HepG2 (cell line): Measurements from ENCODE around the gene RPL39. TPM values are rescaled to one million over a fixed set of nuclear protein-coding genes. Genes with fewer than 3 reads are reported as not detected.

Experiments
- AKAP8 ChIP-seq: sonication (generic); formaldehyde crosslinking; IDR thresholded peaks from 2 replicates; pipeline ENCODE4 v1.5.1; 2020; ENCODE audit warnings: mild to moderate bottlenecking, missing genetic modification reagents
- GZF1 ChIP-seq: sonication (generic); formaldehyde crosslinking; IDR thresholded peaks from 2 replicates; pipeline ENCODE4 v1.5.1; 2020; ENCODE audit warnings: mild to moderate bottlenecking, missing genetic modification reagents
- HNRNPLL ChIP-seq: fragments of 200-400 bp; formaldehyde crosslinking; IDR thresholded peaks from 2 replicates; pipeline ENCODE4 v1.6.1; 2017; ENCODE audit warnings: mild to moderate bottlenecking, low read depth, low read length; ENCODE audit not compliant: poor library complexity, severe bottlenecking
- KMT2A ChIP-seq: sonication (generic); formaldehyde crosslinking; IDR thresholded peaks from 2 replicates; pipeline ENCODE4 v1.4.0; 2020; ENCODE audit warnings: missing genetic modification reagents
- PAWR ChIP-seq: sonication (generic); formaldehyde crosslinking; IDR thresholded peaks from 2 replicates; pipeline ENCODE4 v1.4.0; 2020; ENCODE audit warnings: missing genetic modification reagents, mild to moderate bottlenecking, borderline replicate concordance
- PPARG ChIP-seq: conservative IDR thresholded peaks from 2 replicates; pipeline ENCODE4 v1.6.1; 2016; ENCODE audit warnings: missing biosample characterization, missing genetic modification reagents
- SPEN ChIP-seq: sonication (generic); formaldehyde crosslinking; IDR thresholded peaks from 2 replicates; pipeline ENCODE4 v1.5.1; 2020; ENCODE audit warnings: low read depth, mild to moderate bottlenecking, missing genetic modification reagents
- ZNF382 ChIP-seq: sonication (generic); formaldehyde crosslinking; IDR thresholded peaks from 2 replicates; pipeline ENCODE4 v1.5.0; 2020; ENCODE audit warnings: missing genetic modification reagents, mild to moderate bottlenecking, borderline replicate concordance
- ZNF614 ChIP-seq: IDR thresholded peaks from 2 replicates; pipeline ENCODE4 v1.6.1; 2018; ENCODE audit warnings: missing biosample characterization, missing genetic modification reagents, inconsistent platforms, borderline replicate concordance
- polyA plus RNA-seq, 8 experiments: library from polyadenylated mRNA; depleted of rRNA in 3 of 8; stranded (reverse) in 7 of 8; unstranded in 1 of 8; fragments of >200 nt; fragmentation: Illumina TruSeq in 4 of 8; extraction: Trizol in 4 of 8; gene quantifications; 2 replicates each; pipeline versions ENCODE4 v1.2.1 to v1.2.3, GENCODE V29; 2011 to 2016; ENCODE audit warnings: low read depth in 4 of 8, missing spikeins in 1 of 8, mixed read lengths in 1 of 8; ENCODE audit not compliant: insufficient read depth in 1 of 8
- total RNA-seq, 5 experiments: library from RNA; depleted of rRNA; stranded (reverse); fragments of >200 nt; fragmentation: Illumina TruSeq; extraction: Trizol; gene quantifications; 2 replicates each; pipeline ENCODE4 v1.2.3, GENCODE V29; 2016; ENCODE audit warnings: low read depth in 1 of 5
- TF ChIP-seq, protein P1 (sequence below): sonication (generic); formaldehyde crosslinking; IDR thresholded peaks from 2 replicates; pipeline ENCODE4 v1.4.0; 2020; ENCODE audit warnings: mild to moderate bottlenecking, missing genetic modification reagents
- TF ChIP-seq, protein P2 (sequence below), 2 experiments: sonication (generic) in 1 of 2; formaldehyde crosslinking in 1 of 2; IDR thresholded peaks; 2 replicates each; pipeline versions ENCODE4 v1.4.0 to v1.6.1; 2016 to 2020; ENCODE audit warnings: borderline replicate concordance in 1 of 2, low read depth in 1 of 2, mild to moderate bottlenecking in 1 of 2, missing genetic modification reagents in 1 of 2
- TF ChIP-seq, protein P3 (sequence below): IDR thresholded peaks from 2 replicates; pipeline ENCODE4 v1.6.1; 2016

RPL39 gene
- total and polyA plus RNA-seq, 2 of the 13 experiments (the other 11 are each of a cell fraction or from before 2014, with no cell fraction given), result 2,312 to 3,547 TPM

DNA sequence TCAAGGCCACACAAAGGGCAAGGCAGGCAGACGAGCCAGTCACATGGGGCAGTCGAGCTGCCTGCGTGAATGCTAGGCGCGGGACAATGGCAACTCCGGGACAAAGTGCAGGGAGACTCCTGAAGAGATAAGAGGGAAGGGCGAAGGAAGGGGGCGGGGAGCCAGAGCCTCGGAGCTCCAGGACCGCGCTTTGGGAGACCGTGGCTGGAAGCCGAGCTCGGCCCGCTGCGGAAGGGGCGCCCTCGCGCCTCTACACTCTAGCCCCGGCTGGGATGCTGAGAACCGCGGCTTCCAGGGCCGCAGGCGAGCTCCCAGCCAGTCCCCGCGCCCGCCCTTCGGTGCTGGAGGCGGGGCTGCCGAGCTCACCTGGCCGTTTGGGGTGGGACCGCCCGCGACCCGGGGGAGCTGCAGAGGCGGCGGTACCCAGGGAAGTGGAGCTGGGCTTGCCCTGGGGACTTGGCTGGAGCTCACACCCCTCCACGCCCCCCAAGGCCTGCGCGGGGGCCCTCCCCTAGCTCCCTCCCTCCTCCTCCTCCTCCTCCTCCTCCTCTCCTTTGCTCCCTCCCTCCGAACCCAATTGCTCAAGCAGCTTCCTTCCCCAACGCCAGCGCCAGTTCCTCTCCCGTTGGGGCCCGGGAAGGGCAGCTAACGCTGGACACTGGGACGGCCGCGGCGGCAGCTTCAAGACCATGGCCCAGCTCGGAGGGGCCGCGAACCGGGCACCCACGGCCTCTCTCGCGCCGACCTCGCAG lies 33.3 kb downstream of the RPL39 start, which contains the start of gene SOWAHD (continued):
- TF ChIP-seq, protein P1, sequence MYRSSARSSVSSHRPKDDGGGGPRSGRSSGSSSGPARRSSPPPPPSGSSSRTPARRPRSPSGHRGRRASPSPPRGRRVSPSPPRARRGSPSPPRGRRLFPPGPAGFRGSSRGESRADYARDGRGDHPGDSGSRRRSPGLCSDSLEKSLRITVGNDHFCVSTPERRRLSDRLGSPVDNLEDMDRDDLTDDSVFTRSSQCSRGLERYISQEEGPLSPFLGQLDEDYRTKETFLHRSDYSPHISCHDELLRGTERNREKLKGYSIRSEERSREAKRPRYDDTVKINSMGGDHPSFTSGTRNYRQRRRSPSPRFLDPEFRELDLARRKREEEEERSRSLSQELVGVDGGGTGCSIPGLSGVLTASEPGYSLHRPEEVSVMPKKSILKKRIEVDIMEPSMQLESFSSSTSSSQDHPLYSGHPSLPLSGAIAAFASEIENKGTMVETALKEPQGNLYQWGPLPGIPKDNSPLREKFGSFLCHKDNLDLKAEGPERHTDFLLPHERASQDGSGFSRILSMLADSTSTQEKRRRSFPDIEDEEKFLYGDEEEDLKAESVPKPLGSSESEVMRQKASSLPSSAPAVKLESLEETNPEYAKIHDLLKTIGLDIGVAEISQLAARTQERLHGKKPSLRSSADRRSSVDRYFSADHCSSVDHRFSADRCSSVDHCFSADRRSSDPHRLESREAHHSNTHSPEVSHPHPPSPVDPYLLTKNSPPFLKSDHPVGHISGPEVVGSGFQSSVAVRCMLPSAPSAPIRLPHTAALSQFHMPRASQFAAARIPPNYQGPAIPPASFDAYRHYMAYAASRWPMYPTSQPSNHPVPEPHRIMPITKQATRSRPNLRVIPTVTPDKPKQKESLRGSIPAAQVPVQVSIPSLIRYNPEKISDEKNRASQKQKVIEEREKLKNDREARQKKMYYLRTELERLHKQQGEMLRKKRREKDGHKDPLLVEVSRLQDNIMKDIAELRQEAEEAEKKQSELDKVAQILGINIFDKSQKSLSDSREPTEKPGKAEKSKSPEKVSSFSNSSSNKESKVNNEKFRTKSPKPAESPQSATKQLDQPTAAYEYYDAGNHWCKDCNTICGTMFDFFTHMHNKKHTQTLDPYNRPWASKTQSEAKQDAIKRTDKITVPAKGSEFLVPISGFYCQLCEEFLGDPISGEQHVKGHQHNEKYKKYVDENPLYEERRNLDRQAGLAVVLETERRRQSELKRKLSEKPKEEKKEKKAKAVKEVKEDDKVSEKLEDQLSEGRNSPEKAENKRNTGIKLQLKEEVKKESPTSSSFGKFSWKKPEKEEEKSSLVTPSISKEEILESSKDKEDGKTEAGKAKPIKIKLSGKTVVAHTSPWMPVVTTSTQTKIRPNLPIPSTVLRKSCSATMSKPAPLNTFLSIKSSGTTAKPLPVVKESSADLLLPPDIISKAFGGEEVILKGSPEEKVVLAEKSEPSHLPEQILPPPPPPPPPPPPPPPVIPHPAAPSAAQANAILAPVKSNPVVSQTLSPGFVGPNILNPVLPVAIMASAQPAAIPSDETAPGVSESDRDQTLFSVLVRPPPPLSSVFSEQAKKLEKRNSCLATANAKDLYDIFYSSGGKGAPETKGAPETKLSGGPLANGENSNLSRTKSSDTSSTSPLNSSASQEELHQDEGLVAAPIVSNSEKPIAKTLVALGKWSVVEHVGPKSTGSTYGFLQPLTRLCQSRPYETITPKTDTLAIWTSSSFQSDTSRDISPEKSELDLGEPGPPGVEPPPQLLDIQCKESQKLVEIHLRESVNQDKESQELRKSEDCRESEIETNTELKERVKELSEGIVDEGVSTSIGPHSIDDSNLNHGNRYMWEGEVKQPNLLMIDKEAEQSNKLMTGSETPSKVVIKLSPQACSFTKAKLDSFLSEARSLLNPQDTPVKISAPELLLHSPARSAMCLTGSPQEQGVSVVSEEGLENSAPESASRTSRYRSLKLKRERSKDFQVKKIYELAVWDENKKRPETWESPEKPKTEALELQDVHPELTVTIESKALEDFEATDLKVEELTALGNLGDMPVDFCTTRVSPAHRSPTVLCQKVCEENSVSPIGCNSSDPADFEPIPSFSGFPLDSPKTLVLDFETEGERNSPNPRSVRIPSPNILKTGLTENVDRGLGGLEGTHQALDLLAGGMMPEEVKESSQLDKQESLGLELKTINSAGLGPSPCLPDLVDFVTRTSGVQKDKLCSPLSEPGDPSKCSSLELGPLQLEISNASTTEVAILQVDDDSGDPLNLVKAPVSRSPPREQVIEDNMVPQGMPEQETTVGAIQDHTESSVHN, result no peak
- 0 out of 2 replicates have a peak, but pooled peaks have one; percentile 22 for TF ChIP-seq KMT2A
- no peak for TF ChIP-seq PAWR (CRISPR knock-in tag)
- TF ChIP-seq HNRNPLL, result no peak
- no peak for TF ChIP-seq ZNF382 (CRISPR knock-in tag)
- TF ChIP-seq, protein P2, sequence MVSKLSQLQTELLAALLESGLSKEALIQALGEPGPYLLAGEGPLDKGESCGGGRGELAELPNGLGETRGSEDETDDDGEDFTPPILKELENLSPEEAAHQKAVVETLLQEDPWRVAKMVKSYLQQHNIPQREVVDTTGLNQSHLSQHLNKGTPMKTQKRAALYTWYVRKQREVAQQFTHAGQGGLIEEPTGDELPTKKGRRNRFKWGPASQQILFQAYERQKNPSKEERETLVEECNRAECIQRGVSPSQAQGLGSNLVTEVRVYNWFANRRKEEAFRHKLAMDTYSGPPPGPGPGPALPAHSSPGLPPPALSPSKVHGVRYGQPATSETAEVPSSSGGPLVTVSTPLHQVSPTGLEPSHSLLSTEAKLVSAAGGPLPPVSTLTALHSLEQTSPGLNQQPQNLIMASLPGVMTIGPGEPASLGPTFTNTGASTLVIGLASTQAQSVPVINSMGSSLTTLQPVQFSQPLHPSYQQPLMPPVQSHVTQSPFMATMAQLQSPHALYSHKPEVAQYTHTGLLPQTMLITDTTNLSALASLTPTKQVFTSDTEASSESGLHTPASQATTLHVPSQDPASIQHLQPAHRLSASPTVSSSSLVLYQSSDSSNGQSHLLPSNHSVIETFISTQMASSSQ (IDR thresholded peaks at IDR 0.05; ENCODE audit: low read depth), result no peak
- TF ChIP-seq, protein P2 (CRISPR knock-in tag; IDR thresholded peaks at IDR 0.05; ENCODE audit: borderline replicate concordance), result 0 out of 2 replicates have a peak, but pooled peaks have one; percentile 21
- 0 out of 2 replicates have a peak, but pooled peaks have one; percentile 11 for TF ChIP-seq PPARG (CRISPR knock-in tag)
- no peak for TF ChIP-seq ZNF614 (CRISPR knock-in tag)
- 0 out of 2 replicates have a peak, but pooled peaks have one; percentile 23 for TF ChIP-seq SPEN (CRISPR knock-in tag)
- no peak for TF ChIP-seq AKAP8
- no peak for TF ChIP-seq GZF1 (CRISPR knock-in tag)
- TF ChIP-seq, protein P3, sequence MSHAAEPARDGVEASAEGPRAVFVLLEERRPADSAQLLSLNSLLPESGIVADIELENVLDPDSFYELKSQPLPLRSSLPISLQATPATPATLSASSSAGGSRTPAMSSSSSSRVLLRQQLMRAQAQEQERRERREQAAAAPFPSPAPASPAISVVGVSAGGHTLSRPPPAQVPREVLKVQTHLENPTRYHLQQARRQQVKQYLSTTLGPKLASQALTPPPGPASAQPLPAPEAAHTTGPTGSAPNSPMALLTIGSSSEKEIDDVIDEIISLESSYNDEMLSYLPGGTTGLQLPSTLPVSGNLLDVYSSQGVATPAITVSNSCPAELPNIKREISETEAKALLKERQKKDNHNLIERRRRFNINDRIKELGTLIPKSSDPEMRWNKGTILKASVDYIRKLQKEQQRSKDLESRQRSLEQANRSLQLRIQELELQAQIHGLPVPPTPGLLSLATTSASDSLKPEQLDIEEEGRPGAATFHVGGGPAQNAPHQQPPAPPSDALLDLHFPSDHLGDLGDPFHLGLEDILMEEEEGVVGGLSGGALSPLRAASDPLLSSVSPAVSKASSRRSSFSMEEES (CRISPR knock-in tag), result peak; percentile 83
